Stimulated activated CD8-positive, alpha-beta memory T cell treated with anti-CD3 and anti-CD28 coated beads, Interleukin-15, amount 100 ng/mL, for 1 hour (primary cell): Measurements from ENCODE around the gene XRCC3.

Experiments
- DNase-seq: peaks from one replicate; pipeline ENCODE4 v3.0.0-alpha.2; 2020; ENCODE audit warnings: low read depth

The XRCC3 gene

GRCh38 chr14:103726474-103726873, 11.2 kb upstream of the XRCC3 start:
- DNase-seq, result no peak

DNA sequence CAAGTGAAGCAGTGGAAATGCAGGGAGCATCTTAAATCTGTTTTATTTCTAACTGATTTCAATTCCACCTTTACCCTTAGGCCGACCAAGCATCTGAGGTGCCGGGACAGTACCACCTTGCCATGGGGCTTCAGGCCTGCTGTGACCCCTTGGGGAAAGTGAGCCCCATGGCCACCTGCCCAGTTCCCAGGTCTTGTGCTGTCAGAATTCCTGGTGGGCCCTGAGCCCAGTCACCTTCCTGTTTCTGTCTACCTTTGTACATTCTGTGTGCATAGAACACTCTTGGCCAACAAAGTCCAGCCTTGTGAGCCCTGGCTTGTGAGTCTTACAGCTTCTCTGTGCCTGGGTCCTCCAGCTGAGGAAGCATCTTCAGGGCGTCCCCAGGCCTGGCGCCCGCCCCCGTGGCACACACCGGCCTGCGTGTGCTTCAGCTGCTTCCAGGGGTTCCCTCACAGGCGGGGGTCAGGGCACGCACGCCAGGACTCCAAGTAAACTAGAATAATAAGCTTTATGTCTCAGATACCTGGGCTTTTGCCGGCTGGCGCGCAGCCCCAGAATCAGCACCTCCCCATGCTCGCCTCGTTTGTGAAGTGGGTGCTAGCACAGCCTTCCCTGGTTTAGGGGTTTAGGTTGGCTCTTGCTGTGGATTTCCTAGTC, 10.6 kb upstream of the XRCC3 start:
- no peak for DNase-seq

DNA sequence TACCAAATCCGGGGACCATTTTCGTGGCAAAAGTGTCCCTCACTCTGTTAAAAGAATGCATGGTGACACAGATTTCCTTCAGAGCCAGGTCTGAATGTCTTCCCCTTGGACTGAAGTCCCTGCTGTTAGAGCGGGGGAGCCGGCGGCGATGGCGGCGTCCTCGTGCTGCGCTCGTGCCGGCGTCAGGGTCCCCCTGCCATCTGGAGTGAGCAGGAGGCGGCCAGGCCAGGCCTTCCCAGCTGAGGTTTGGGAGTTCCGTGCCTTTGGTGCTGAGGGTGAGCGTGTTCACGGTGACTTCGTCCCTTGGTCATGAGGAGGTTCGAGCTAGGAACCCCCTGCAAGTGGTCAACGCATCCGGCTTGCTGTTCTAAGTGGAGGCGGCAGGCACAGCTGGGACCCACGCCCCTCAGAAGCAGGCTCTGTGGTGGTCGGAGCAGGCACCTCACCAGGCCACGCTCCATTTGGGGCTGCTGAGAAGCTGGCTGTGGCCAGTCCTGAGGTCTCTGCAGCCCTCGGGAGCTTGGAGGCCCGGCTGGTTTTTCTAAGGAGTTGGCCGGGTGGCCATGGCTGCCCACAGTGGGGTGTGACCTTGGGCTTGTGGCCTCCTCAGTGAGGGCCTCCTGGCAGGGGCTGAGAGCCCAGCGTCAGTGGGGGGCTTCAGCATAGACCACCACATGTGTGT, 9.9 kb upstream of the XRCC3 start:
- DNase-seq, result no peak

DNA sequence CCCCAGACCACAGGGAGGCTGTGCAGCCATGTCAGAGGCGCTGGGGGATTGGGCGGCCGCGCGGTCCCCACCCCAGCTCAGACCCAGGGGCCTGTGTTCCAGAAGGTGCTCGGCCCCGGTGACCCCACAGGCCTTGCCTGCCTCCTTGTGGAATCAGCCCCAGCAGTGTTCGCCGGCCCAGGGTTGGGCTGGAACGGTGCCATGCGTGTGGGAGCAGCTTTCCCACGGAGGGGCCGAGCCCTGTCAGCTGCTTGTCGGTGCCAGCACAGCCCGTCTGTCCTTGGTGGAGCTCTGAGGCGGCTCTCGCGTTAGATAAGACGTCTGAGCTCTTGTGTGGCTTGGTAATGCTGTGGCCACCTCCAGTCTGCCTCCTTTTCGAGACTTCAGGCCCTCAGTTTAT, 8.9 kb upstream of the XRCC3 start:
- DNase-seq, result no peak

DNA sequence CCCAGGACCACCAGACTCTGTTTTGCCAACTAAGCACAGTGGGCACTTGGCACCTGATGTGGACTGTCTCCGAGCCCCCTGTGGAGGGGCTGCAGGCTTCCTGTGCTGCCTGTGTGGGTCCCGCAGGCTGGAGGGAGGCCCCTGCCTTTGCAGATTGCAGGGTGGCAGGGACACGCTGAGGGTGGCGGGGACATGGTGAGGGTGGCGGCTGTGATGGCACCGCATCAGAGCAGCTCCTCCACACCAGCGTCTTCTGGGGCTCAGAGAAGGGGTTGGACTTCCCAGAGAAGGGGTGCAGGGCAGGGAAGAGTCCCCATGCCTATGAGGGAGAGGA, 8.5 kb upstream of the XRCC3 start:
- DNase-seq, result no peak

- DNase-seq, result no peak
Measured at GRCh38 chr14:103721334-103722120, 6.3 kb upstream of the XRCC3 start.

DNA sequence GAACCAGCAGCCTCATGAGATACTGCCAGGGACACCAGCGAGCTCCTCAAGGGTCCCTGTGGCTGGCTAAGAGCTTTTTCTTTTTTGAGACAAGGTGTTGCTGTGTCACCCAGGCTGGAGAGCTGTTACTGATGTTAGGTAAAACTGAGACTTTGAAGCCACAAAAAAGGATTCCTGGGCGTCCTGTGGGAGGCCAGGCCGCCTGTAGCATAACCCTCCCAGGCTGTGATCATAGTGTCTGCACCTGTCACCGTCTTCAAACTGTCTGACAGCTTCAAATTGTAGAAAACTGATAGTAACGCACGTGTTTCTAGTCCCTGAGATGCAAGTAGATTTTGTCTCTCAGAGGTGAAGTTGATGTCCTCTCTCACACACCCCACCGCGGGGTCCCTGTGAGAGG, 4.5 kb upstream of the XRCC3 start:
- DNase-seq, result no peak

GRCh38 chr14:103718572-103718971, 3.3 kb upstream of the XRCC3 start:
- no peak for DNase-seq

DNA sequence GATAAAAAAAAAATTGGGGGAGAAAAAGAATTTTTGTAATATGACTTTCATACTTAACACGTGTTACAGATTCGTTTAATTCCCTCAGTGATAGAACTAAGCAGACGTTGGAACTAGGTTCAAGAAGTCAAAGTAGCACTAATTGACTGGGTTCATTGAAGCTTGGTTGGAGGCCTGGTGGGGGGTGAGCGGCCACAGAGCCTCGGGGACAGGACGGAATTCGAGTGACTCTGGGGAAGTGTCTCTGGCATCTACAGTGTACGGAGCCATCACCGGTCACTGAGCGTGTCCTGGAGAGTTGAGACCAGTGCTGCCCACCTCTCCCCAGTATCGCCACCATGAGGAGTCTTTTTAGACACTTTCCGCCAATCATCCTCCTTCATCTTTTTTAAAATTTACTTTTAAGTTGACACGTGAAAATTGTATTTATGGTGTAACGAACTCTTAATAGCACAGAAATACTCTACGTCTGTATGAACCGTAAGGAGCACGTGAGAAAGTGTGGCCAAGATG, 1.7 kb upstream of the XRCC3 start:
- no peak for DNase-seq

- DNase-seq, result no peak
Measured at GRCh38 chr14:103716091-103716801, 995 bp upstream of the XRCC3 start.

DNA sequence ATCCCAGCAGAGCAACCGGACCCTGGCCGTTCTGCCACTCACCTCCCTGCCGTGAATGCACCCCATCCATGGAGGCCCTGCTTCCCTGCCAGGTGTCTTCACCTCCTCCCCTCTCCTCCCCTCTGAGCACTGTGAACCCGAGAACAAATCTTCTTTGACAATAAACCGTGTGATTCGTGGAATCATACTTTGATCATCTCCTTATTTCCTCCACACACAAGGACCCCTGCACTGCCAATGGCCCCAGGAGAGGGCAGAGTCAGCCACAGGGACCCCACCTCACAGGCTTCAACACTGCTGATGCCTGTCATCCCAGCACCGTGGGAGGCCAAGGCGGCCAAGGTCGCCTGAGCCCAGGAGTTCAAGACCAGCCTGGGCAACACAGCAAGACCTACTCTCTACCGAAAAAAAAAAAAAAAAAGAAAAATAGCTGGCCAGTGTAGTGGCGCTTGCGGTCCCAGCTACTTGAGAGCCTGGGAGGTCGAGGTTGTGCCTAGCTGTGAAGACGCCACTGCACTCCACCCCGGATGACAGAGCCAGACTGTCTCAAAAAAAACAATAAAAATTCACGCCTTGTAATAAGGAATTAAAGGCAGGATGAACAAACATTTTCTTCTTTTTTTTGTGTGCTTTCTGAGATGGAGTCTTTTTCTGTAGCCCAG, 1.1 kb downstream of the XRCC3 start:
- DNase-seq, result no peak

DNA sequence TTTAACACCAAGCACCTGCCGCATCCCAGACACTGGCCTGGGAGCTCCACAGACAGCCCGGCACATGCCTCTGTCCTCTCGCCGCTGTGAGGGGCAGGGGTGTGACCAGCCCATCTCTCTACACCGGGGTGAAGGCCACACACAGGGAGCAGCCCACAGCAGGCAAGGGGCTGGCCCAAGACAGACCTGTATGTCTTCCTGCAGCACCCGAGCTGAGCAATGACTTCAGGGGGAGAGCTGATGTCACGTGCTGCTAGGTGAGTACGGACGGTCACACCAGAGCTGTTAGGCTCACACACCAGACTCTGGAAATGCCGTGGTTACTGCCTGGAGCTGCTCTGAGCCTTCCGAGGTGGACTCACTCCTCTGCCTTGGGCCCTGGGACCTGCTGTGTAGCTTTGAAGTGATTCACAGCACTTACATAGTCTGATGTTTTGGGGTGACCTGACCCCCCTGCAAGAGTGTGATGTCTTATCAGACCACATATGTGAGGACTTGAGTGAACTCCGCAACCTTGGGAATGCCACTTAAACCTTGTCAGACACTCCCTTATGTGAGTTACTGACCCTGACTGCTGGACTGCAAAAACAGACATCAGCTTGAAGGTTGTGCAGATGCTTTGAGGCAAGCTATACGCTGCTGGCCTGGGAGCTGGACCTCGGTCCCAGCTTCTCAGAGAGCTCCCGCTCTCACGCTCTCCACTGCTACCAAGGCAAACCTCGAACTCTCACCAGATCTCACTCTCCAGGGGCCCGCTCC, 1.8 kb downstream of the XRCC3 start:
- no peak for DNase-seq

- no peak for DNase-seq
Measured at GRCh38 chr14:103712633-103713247, 2.5 kb downstream of the XRCC3 start.

- DNase-seq, result no peak
Measured at GRCh38 chr14:103711516-103712431, 3.5 kb downstream of the XRCC3 start.

- DNase-seq, result no peak
Measured at GRCh38 chr14:103710771-103711377, 4.4 kb downstream of the XRCC3 start.

DNA sequence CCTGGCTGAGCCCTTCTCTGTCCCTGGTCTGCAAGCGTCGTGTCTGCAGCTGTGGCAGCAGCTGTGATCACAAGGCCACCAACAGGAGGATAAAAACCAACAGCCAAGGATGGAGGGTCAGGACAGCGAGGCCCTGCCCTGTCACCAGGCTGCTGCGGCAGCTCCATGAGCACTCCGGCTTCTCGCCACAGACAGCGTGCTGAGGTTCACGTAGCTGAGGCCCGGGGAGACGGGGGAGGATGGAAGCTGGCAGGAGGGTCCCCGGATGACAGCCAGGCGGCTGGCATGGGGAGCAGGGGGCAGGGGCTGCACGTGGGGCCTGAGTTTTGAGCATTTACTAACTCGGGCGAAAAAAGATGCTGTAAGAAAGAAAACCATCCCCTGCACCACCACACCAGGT, 5.4 kb downstream of the XRCC3 start:
- no peak for DNase-seq

- no peak for DNase-seq
Measured at GRCh38 chr14:103708750-103709187, 6.5 kb downstream of the XRCC3 start.

- DNase-seq, result no peak
Measured at GRCh38 chr14:103707329-103708263, 7.7 kb downstream of the XRCC3 start.
